IPS DF 4.7 (cell line): ENCODE data around the gene AXIN1.
"Not testable (repeated sequence)": the region's sequence is repeated elsewhere in the genome, so short reads cannot be mapped to it uniquely, and the experiment has no call there.

Source experiments
- DNase-seq: peaks from one replicate; pipeline ENCODE4 v3.0.0-alpha.2; 2013; ENCODE audit warnings: low spot score; ENCODE audit errors: extremely low read depth

The AXIN1 gene

GRCh38 chr16:352547-353403, at the start of gene AXIN1:
TSS of gene AXIN1 (minus strand) at chr16:352723. CDS start at chr16:347025, 5,698 bp downstream.
- DNase-seq: peak; percentile 33

- no peak for DNase-seq
Measured at GRCh38 chr16:401468-402348, 49.2 kb upstream of the AXIN1 start, which contains the start of gene DECR2. TSS of gene DECR2 (plus strand) at chr16:401885. CDS start at chr16:401964, 79 bp downstream.

- DNase-seq: no peak
Measured at GRCh38 chr16:400061-400591, 47.6 kb upstream of the AXIN1 start.

GRCh38 chr16:399340-400019, 47.0 kb upstream of the AXIN1 start:
- DNase-seq: no peak

- DNase-seq: no peak
Measured at GRCh38 chr16:398561-399339, 46.2 kb upstream of the AXIN1 start.

- no peak for DNase-seq
Measured at GRCh38 chr16:397736-398332, 45.3 kb upstream of the AXIN1 start.

- no peak for DNase-seq
Measured at GRCh38 chr16:397135-397661, 44.7 kb upstream of the AXIN1 start, which contains the start of gene NME4. TSS of gene NME4 (plus strand) at chr16:397199. CDS start at chr16:397223, 24 bp downstream.

GRCh38 chr16:396605-397004, 44.1 kb upstream of the AXIN1 start:
- DNase-seq: no peak

- no peak for DNase-seq
Measured at GRCh38 chr16:396199-396598, 43.7 kb upstream of the AXIN1 start.

- DNase-seq: no peak
Measured at GRCh38 chr16:392450-393030, 40.0 kb upstream of the AXIN1 start.

- DNase-seq: no peak
Measured at GRCh38 chr16:391885-392335, 39.4 kb upstream of the AXIN1 start.

GRCh38 chr16:389352-389751, 36.8 kb upstream of the AXIN1 start:
- no peak for DNase-seq

GRCh38 chr16:387761-388666, 35.5 kb upstream of the AXIN1 start:
- not testable (repeated sequence) for DNase-seq

GRCh38 chr16:386641-387156, 34.2 kb upstream of the AXIN1 start:
- DNase-seq: no peak

- no peak for DNase-seq
Measured at GRCh38 chr16:383326-384051, 31.0 kb upstream of the AXIN1 start.

- no peak for DNase-seq
Measured at GRCh38 chr16:381789-382717, 29.5 kb upstream of the AXIN1 start, which contains the start of gene PGAP6. TSS of gene PGAP6 (minus strand) at chr16:381978. CDS start at chr16:381821, 157 bp downstream.
